Stimulated activated CD8-positive, alpha-beta memory T cell treated with anti-CD3 and anti-CD28 coated beads, Interleukin-15, amount 100 ng/mL, for 1 hour (primary cell): Measurements from ENCODE around the gene CDH13.

Experiments used
- DNase-seq: peaks from one replicate; pipeline ENCODE4 v3.0.0-alpha.2; 2020; ENCODE audit warnings: low read depth

The CDH13 gene

DNA sequence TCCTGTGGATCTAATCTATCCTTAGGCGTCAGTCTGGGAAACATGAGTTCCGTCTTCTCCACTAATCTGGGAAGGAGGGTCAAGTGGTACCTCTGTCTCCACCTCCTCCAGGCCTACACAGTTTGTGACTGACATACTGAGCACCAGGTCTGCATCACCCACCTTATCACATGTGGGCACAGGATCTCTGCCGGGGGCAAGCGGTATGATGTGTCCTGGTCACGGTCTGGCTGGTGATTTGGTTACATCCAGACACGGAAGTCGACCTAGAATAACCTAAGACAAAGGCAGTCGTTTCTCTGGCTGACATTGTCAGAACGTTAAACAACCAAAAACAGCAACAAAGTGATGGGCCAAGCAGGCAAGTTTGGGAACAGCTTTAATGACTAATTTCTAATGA lies 1098.5 kb downstream of the CDH13 start:
- no peak for DNase-seq

DNA sequence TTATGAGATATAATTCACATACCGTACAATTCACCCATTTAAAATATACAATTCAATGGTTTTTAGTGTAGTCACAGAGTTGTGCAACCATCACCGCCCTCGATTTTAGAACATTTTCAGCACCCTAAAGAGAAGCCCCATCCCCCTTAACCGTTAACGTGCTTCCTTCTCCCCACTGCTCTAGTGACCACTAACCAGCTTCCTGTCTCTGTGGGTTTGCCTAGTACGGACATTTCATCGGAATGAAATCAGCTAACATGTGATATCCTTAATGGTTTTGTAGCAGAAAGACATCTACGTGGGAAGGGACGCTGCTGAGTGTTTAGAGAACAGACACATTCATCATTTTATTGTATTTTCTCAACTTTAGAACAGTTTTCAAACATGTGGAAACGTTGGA lies 1100.2 kb downstream of the CDH13 start:
- DNase-seq = no peak

DNA sequence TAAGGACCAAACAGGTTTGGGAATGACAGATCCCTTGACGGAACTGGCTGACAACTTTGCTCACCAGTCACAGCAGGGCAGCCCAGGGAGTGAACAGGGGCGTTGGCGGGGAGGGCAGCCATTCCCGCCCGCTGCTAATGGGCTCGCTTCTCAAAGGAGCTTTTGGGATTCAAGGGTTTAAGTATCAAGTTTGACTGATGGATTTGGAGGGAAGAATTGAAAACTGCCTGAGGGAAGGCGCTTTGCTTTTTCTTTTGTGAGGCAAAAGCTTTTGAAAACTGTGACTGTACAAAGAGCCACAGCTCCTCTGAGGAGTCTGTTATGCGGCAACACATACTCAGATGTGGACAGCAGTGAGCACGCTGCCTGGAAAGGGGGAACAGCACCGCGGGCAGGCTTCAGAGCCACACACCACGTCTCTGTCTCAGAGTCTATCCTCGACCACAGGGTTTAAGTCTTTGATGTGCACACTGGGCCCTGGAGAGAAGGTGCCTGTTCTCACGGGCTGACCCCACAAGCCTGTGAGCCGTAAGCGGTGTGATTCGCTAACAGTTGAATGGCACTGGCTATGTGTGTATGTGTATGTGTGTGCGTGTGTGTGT lies 1101.1 kb downstream of the CDH13 start:
- no peak for DNase-seq

DNA sequence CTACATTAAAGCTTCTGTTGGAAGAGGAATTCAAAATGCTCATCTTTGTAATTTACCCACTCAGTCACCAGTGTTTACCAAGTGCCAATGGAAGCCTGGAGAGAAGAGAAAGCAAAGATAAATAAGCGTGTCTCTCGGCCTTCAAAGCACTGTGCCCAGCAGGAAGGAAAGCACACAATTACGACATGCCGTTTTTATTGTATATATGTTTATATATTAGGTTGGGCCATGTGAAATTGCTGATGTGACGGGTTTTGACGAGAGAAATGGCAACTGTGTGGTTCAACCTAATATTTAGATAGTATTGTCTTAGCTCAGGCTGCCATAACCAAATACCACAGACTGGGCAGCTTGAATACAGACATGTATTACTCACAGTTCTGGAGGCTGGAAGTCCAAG lies 1101.7 kb downstream of the CDH13 start:
- DNase-seq = no peak

DNA sequence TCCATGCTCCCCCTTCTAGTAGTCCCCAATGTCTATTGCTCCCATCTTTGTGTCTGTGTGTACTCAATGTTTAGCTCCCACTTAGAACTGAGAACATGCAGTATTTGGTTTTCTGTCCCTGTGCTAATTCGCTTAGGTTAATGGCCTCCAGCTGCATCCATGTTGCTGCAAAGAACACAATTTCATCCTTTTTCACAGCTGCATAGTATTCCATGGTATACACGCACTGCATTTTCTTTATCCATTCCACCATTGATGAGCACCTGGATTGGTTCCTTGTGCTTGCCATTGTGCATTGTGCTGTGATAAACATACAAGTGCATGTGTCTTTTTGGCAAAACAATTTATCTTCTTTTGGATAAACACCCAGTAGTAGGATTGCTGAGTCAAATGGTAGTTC lies 1104.0 kb downstream of the CDH13 start:
- no peak for DNase-seq

DNA sequence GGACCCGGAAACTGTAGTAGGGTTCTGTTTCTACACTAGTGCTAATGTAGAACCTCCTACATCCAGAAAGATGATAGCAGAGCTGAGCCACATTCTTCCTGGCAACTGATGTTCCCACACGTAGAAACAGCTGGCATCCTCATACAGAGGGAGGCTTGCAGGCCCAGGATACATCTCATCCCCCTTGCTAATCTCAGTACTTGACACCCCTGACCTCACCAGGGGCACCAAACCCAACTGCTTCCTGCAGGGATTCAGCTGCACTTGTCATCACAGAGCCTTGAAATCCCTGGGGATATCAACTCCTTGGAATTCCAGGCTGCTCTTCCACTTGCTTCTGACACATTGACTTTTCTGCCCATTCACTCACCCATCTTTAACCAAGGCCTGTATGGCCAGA lies 1105.8 kb downstream of the CDH13 start:
- no peak for DNase-seq

DNA sequence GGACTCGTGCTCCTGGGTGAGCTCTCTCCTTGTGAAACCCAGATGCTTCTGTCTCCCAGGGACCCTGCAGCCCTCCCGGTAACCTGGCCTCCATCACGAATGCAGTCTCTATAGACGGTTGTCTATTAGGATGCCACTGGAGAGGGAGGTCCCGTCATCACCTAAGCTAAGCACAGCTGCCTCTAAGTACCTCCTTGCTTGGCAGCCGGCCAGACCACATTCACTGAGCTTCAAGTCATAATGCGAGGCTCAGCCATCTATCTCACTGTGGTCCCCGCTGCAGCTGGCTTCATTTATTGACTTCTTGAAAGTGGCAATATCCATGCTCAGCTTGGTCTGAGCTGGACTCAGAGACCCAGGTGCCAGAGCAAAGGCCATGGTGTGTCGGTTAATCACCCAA lies 1106.5 kb downstream of the CDH13 start:
- DNase-seq = no peak

DNA sequence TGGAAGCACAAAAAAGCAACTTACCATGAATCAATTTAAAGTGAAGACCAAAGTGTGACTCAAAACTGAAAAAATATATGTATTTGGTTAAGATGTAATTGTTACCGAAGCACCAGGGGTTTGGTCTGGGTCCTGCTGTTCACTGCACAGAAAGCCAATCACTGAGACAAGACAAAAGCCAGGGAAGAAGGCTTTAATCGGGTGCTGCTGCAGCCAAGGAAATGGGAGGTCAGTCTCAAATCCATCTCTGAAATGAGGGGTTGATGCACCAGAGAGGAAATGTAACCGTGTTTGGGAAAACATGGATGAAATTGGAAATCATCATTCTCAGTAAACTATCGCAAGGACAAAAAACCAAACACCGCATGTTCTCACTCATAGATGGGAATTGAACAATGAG lies 1107.4 kb downstream of the CDH13 start:
- DNase-seq = no peak

DNA sequence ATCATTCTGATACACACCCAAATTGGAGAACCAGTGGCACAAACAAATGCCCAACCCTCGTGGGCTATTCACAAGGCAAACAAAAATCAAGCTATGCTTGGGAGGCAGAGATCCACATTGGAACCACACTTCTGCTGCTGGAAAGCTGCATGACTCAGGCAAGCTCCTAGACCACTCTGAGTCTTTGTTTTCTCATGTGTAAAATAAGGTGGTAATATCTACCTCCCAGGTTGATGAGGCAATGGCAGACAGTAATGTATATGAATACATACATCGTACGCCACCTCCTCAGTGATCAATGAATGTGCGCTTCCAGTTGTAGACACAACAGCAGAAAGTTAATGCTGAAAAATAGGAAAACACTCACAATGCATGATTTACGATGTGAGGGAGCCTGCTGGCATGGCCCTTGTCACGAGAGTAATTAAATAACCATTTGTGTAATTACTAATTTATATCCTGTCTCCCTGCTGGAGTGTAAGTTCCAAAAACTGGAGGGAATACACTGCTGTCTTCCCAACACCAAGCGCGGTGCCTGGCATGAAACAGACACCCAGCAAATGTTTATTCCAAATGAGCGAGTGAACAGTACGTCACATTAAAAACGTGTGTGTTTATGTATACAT lies 1111.1 kb downstream of the CDH13 start:
- DNase-seq = no peak

DNA sequence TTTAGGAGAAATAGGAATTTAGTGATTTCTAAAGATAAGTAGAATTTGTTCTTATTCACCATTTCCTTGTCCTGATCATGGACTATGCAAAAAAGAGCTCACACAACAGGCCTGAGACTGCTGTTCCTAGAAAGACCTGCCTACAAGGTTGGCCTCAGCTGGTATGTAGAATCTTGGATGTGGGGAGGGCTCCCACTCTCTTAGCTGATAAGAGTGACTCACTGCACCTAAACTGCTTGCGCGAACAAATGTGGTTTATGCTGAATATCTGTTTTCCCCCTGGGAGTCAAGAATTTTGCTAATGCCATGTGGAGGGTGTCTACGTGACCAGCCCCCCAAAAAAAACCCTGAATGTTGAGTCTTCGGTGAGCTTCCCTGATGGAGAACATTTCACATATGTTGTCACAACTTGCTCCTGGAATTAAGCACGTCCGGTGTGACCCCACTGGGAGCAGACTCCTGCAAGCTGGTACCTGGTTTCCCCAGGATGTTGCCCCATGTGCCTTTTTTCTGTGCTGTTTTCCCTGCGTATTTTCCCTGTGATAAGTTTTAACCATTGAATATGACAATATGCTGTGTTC lies 1112.2 kb downstream of the CDH13 start:
- DNase-seq = no peak

DNA sequence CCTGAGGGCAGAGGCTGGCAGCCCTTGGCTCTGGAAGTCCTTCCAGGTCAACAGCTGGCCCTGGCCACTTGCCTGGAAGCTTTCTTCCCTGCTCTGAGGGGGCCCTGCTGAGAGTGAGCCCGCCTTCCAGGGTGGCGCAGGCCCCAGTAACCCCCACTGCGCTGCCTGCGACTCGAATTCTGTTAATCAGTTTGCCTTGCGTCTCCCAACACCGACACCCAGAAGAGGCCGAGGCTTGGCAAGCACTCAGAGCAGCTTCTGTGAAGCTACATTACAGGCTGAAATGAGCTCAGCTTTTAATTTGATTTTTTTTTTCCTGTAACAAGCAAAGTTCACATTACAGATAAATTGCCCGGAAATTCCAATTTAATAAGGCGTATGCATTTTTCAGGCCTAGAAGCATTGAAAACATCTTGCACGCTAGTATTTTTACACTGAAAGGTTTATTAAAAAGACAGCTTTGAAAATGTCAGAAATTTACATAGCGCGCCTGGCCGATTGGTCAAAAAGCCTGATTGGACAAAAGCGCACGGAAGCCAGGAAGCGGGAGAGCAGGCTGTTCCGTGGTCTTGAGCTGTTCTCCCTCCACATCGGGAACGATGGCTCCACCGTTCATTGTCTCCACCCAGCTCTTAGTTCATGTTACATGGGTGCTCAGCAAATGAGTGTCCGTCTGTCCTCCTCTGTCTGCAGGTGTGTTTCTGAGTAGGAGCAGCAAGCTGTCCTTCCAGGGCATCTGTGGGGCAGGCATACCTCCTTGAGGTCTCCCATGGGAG lies 1115.5 kb downstream of the CDH13 start:
- no peak for DNase-seq

DNA sequence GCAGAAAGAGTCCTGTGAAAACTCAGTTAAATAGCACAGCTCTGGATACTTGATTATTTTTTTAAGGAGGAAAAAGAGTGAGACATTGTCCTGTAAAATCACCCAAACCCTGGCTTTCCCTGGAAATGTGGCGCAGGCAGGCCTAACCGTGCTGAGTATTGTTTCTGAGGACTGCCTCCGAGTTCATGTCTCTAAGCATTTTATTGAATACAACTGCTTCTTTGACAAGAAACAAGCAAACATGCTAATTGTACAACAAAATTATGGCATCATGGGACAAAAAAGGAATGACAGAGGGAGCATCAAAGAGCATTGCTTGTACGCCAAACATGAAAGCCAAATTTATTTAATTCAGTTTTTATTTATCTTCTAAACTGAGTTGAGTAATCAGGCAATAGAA lies 1116.5 kb downstream of the CDH13 start:
- no peak for DNase-seq

DNA sequence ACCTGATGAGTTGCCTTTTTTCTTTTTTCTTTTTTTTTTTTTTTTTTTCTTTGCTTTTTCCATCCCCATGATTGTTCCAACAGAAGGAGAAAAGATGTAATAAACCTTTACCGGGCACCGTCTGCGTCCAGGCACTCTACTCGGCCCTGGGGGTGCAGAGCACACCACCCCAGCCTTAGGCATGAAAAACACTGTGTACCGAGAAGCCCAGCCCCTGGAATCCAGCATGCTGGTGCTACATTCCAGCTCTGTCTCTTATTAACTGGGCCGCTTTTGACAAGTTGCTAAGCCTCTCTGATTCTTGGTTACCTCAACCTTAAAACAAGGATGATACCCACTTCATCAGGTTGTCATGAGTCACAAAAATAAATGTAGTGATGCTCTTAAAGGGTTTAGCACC lies 1117.0 kb downstream of the CDH13 start:
- no peak for DNase-seq

DNA sequence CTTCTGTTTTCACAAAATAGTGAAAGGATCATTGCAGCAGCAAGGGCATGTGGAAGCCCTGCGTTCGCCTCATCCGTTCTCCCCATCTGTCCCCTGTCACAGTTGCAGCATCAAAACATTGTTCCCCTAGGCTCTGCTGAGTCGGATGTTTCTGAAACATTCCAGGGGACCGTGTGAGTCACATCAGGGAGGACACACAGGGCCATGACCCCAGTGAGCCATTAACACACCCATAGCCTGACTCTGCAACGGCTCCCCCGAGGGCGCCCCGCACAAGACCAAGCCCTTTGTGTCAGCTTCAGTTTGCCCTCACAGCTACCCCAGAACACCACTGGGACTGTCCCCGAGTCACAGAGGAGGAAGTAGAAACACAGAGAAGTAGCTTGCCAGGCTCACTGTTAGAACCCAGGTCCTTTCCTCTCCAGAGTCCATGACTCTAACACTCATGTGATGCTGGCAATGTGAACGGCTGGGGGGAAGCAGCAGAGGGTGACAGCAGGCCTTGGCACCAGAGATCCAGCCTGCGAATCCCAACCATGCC lies 1117.7 kb downstream of the CDH13 start:
- DNase-seq = no peak

DNA sequence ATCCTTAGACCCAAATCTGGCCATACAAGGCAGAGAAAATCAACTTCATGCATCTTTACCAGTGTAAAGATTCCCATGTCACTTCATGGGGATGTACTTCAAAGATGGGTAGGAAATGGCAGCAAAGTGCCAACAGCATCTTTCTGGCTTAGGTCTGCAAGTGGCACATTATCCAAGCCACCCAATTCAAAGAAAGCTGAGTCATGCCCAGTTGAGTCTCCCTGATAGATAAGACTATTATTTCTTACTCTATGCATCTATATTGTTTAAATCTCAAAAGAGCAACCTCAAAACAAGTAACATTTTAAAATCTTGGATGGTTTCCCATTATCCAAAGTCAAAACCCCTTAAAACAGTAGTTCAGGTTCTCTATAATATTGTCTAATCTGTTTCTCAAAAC lies 1119.8 kb downstream of the CDH13 start:
- no peak for DNase-seq

DNA sequence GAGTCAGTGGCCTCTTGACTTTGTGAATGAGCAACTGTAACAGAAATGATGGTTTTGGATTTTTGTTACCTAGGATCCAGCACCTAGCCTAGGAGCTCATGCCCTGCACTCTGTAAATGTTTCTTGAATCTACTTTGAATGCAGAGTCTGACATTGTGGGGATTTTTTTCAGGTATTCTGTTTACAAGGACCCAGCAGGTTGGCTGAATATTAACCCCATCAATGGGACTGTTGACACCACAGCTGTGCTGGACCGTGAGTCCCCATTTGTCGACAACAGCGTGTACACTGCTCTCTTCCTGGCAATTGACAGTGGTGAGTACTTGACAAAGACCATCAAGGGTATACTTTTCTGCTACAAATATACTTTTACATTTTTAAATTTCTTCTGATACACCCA lies 1121.2 kb downstream of the CDH13 start:
- no peak for DNase-seq

DNA sequence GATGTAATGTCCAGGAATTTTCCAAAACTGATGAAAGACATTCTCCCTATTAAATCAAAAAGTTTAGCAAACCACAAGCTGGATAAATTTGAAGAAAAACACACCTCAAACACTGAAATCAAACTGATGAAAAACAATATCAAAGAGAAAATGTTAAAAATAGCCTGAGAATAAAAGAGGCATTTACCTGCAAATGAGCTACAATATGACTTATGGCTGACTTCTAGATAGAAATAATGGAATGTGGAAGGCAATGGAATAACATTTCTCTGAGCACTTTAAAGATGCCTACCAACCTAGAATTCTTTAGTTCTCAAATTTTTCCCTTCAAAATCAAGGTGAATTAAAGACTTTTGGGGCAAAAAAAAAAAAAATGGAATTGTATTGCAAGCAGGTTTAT lies 1128.6 kb downstream of the CDH13 start:
- no peak for DNase-seq

DNA sequence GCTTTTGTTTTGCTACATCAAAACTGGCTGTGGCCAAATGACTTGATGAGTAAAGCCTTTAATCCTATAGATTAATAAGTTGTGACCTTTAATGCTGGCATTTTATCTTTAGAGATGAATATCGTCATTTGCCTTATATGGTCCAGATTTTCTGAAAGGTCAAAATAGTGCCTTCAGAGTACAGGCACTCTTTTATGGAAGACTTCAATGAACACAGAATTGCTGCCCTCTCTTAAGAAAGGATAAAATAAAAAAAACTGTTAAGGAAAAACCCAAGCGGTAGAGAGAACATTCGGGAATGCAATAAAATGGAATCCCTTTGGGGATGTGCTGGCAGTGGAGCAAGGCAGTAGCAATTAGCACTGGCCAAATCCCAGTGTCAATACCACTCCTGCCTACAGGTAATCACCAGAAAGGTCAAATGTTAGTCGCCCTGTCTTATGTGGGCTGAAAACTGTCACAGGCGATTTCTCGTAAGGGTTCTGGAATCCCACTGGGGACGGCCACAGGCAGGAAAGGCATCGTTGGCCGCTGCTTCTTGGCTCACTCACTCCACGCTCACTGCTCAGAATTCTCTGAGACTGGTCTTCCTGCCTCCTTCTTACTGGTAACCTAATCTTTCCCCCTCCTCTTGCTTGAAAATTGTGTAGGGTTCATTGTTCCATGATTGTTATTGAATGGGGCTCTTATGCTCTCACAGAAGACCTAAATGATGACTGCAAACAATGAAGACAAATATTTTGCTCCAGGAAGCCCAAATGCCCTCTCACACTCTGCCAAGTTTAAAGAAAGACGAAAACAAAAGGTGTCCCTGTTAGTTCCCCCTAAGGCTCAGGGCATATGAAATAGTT lies 1135.6 kb downstream of the CDH13 start:
- no peak for DNase-seq

DNA sequence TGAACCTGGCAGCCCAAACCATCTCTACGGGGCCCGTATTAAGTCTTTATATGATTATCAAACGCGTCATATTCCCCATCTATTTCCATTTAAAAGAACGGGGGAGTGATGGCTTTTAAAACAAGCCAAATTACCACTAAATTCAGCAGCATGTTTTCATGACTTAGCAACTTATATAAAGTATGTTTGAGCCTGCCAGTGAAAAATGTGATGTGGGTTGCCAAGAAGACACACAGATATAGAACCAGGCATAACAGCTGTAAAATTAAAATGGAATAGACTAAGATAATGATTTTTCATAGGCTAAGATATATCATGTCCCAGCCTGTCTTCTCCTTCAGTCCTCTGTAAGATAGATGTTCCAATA lies 1136.2 kb downstream of the CDH13 start:
- no peak for DNase-seq

DNA sequence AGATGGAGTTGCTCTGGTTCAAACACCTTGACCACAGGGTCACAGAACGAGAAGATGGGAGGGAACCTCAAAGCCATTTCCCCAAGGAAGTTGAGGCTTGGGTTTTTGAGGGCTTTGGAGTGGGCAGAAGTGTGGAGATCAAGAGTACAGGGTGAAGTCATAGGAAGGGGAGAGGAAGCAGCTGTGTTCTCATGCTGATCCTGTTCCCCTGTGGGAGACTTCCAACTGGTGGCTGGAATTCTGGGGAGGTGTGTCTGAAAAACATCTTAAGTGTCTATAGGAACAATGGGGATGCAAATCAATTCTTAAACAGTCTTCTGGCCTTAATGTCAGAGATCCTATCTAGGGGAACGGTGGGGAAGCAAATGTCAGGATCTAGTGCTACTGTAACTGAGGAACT lies 1142.2 kb downstream of the CDH13 start:
- DNase-seq = no peak

DNA sequence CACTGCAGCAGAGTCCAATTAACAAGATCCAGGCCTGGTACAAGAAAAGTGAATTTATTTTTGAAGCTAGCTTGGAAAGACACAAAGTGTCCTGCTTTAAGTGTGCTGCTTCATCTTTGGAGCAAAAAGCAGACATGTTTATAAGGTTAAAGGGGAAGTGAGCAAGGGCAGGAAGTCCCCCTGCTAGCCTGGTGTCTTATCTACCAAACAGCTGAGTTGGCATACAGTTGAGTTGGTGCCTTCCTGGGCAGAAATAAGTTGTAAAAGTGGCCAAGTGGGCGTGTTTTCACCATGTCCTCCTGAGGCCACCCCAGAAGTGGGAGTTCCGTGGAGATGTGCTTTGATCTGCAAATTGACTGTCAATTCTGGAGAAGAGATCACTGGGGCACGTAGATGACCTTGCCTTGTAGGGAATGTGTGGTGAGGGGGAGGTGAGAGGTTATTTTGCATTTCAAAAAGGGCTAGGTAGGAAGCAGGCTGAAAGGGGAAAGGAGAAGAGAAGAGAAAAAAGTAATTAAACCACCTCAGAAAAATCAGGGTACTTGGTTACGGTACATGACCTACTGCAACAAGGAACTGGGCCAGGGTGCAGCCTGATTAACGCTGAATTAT lies 1142.7 kb downstream of the CDH13 start:
- no peak for DNase-seq
